NCI-H1105 (cell line): Measurements from ENCODE around the gene CCN6.
"Not testable (repeated sequence)": the region's sequence is repeated elsewhere in the genome, so short reads cannot be mapped to it uniquely, and the experiment has no call there.

Source experiments
- DNase-seq: peaks from one replicate; lab custom pipeline; 2025; lab: John Stamatoyannopoulos, UW

Gene CCN6

GRCh38 chr6:112051251-112051740 is 2.6 kb upstream of the CCN6 start:
- DNase-seq, result not testable (repeated sequence)

- no peak for DNase-seq
Observed at GRCh38 chr6:112054555-112055190, 769 bp downstream of the CCN6 start.

GRCh38 chr6:112058243-112059032 is 4.5 kb downstream of the CCN6 start:
- no peak for DNase-seq

- DNase-seq, result no peak
Observed at GRCh38 chr6:112061605-112062004, 7.7 kb downstream of the CCN6 start.

GRCh38 chr6:112062966-112063365 is 9.1 kb downstream of the CCN6 start:
- DNase-seq, result no peak

GRCh38 chr6:112065426-112065986 is 11.6 kb downstream of the CCN6 start:
- no peak for DNase-seq

GRCh38 chr6:112066606-112067005 is 12.7 kb downstream of the CCN6 start:
- DNase-seq, result no peak

- DNase-seq, result no peak
Observed at GRCh38 chr6:112081569-112081968, 27.7 kb downstream of the CCN6 start.

GRCh38 chr6:112085286-112086065 is 31.6 kb downstream of the CCN6 start:
- DNase-seq, result no peak

GRCh38 chr6:112086744-112087135 is 32.8 kb downstream of the CCN6 start:
- DNase-seq, result peak; percentile 12

GRCh38 chr6:112087136-112087911 is 33.4 kb downstream of the CCN6 start, which contains the start of the genes FAM229B and TUBE1:
TSS of gene FAM229B (plus strand) at chr6:112087591. CDS start at chr6:112099284, 11,693 bp downstream.
TSS of gene TUBE1 (minus strand) at chr6:112087482. CDS start at chr6:112087434, 48 bp downstream.
- peak; percentile 94 for DNase-seq

GRCh38 chr6:112087916-112088315 is 34.0 kb downstream of the CCN6 start:
- no peak for DNase-seq

GRCh38 chr6:112096901-112097300 is 43.0 kb downstream of the CCN6 start:
- no peak for DNase-seq

- no peak for DNase-seq
Observed at GRCh38 chr6:112100561-112100960, 46.7 kb downstream of the CCN6 start.

- DNase-seq, result not testable (repeated sequence)
Observed at GRCh38 chr6:112106026-112106425, 52.1 kb downstream of the CCN6 start.

GRCh38 chr6:112106562-112106961 is 52.7 kb downstream of the CCN6 start:
- DNase-seq, result no peak

- DNase-seq, result no peak
Observed at GRCh38 chr6:112109262-112109661, 55.4 kb downstream of the CCN6 start.

- no peak for DNase-seq
Observed at GRCh38 chr6:112113431-112113830, 59.5 kb downstream of the CCN6 start.

- no peak for DNase-seq
Observed at GRCh38 chr6:112113918-112114317, 60.0 kb downstream of the CCN6 start.

GRCh38 chr6:112114577-112115223 is 60.8 kb downstream of the CCN6 start:
- no peak for DNase-seq

- no peak for DNase-seq
Observed at GRCh38 chr6:112116221-112116620, 62.3 kb downstream of the CCN6 start.
